B cell (primary cell): ENCODE measurements around the gene ISG15. TPM values are rescaled to one million over a fixed set of nuclear protein-coding genes. Genes with fewer than 3 reads are reported as not detected.

Experiments
- ATAC-seq: fragments of 200-7000 bp; cut with Tn5 transposase; one replicate; pipeline ENCODE4 v1.10.0; 2021; ENCODE audit warnings: low read depth, mild to moderate bottlenecking, moderate number of reproducible peaks, moderate library complexity
- CTCF ChIA-PET: fragments of 350-600 bp; sonication (Branson Sonifier 250); formaldehyde crosslinking; loops from one replicate; lab custom pipeline; 2021; ENCODE audit warnings: antibody characterized with exemption, inconsistent platforms; lab: Charles Lee
- POLR2A ChIA-PET: fragments of 350-600 bp; sonication (Branson Sonifier 250); formaldehyde crosslinking; loops from one replicate; lab custom pipeline; 2021; ENCODE audit warnings: antibody characterized with exemption; lab: Charles Lee
- DNase-seq: peaks from one replicate; pipeline ENCODE4 v3.0.0; 2013
- H2AFZ ChIP-seq: 2 replicates; pipeline ENCODE4 v1.6.1; 2012; ENCODE audit warnings: mild to moderate bottlenecking, low read depth, low read length; ENCODE audit not compliant: insufficient read depth, poor library complexity, severe bottlenecking
- H3K27ac ChIP-seq, 2 donors: 1 replicate in 1 of 2; 2 replicates in 1 of 2; pipeline ENCODE4 v1.5.1; 2012 to 2013; ENCODE audit warnings: low read length in 2 of 2, mild to moderate bottlenecking in 2 of 2, moderate library complexity in 1 of 2
- H3K27me3 ChIP-seq, 4 experiments: fragments of 200-600 bp in 1 of 4; sonication (generic) in 1 of 4; replicated peaks in 1 of 4; 1 replicate in 2 of 4; 2 replicates in 2 of 4; pipeline versions ENCODE4 v1.6.1 to v1.7.0; 2013 to 2016; ENCODE audit warnings: low read length in 3 of 4, mild to moderate bottlenecking in 2 of 4, mixed read lengths in 1 of 4, moderate library complexity in 1 of 4; ENCODE audit not compliant: insufficient read depth in 4 of 4, control insufficient read depth in 3 of 4; ENCODE audit errors: control extremely low read depth in 1 of 4
- H3K36me3 ChIP-seq, 2 experiments: replicated peaks in 1 of 2; 1 replicate in 1 of 2; 2 replicates in 1 of 2; pipeline versions ENCODE4 v1.6.1 to v1.7.1; 2013; ENCODE audit warnings: low read length in 1 of 2; ENCODE audit not compliant: insufficient read depth in 2 of 2, control insufficient read depth in 1 of 2; ENCODE audit errors: control extremely low read depth in 1 of 2, extremely low read depth in 1 of 2
- H3K4me1 ChIP-seq, 2 donors: fragments of 200-600 bp in 1 of 2; sonication (generic) in 1 of 2; 1 replicate in 1 of 2; 2 replicates in 1 of 2; pipeline versions ENCODE4 v1.5.1 to v1.6.1; 2013 to 2017; ENCODE audit warnings: low read length in 2 of 2; ENCODE audit not compliant: control insufficient read depth in 2 of 2, insufficient read depth in 2 of 2
- H3K4me2 ChIP-seq: replicated peaks from 2 replicates; pipeline ENCODE3; 2012; ENCODE audit warnings: mild to moderate bottlenecking, low read depth, low read length; ENCODE audit not compliant: poor library complexity, severe bottlenecking
- H3K4me3 ChIP-seq, 5 experiments: fragments of 200-600 bp in 1 of 5; sonication (generic) in 1 of 5; 1 replicate in 3 of 5; 2 replicates in 2 of 5; pipeline versions ENCODE4 v1.5.1 to v1.7.0; 2011 to 2016; ENCODE audit warnings: low read length in 4 of 5, mild to moderate bottlenecking in 4 of 5, low read depth in 2 of 5, control low read depth in 1 of 5, moderate library complexity in 1 of 5; ENCODE audit not compliant: insufficient read depth in 1 of 5; ENCODE audit errors: control extremely low read depth in 1 of 5, extremely low read depth in 1 of 5
- H3K79me2 ChIP-seq: fragments of 200-600 bp; sonication (generic); one replicate; pipeline ENCODE4 v1.6.0; 2016; ENCODE audit warnings: low read length; ENCODE audit not compliant: control insufficient read depth, insufficient read depth
- H3K9ac ChIP-seq: fragments of 200-600 bp; sonication (generic); 2 replicates; pipeline ENCODE4 v1.6.1; 2017; ENCODE audit warnings: mild to moderate bottlenecking, low read length, moderate library complexity
- H3K9me3 ChIP-seq, 3 donors: one replicate each; pipeline versions ENCODE4 v1.6.1 to v1.7.1; 2013; ENCODE audit warnings: low read length in 2 of 3; ENCODE audit not compliant: control insufficient read depth in 2 of 3, insufficient read depth in 1 of 3; ENCODE audit errors: control extremely low read depth in 1 of 3
- H4K20me1 ChIP-seq: 2 replicates; pipeline ENCODE4 v1.6.0; 2012; ENCODE audit warnings: mild to moderate bottlenecking, low read length; ENCODE audit not compliant: insufficient read depth, control insufficient read depth, poor library complexity, severe bottlenecking
- H3K27ac Mint-ChIP-seq: one replicate; pipeline ENCODE4 v1.8.0; 2021; ENCODE audit warnings: mixed read lengths
- H3K27me3 Mint-ChIP-seq: one replicate; pipeline ENCODE4 v1.8.0; 2021; ENCODE audit warnings: mixed read lengths
- H3K4me1 Mint-ChIP-seq: one replicate; pipeline ENCODE4 v1.8.0; 2021; ENCODE audit warnings: mixed read lengths
- H3K4me3 Mint-ChIP-seq: one replicate; pipeline ENCODE4 v1.8.0; 2021; ENCODE audit warnings: mixed read lengths
- H3K9me3 Mint-ChIP-seq: one replicate; pipeline ENCODE4 v1.8.0; 2022; ENCODE audit warnings: mixed read lengths; ENCODE audit not compliant: insufficient read depth
- CTCF ChIP-seq: fragments of 200-600 bp; IDR thresholded peaks from one replicate; pipeline ENCODE4 v1.8.0; 2022; ENCODE audit warnings: antibody characterized with exemption, mild to moderate bottlenecking
- EZH2 ChIP-seq: IDR thresholded peaks from 2 replicates; pipeline ENCODE4 v1.6.1; 2012; ENCODE audit warnings: borderline replicate concordance, low read depth, mild to moderate bottlenecking, moderate library complexity, low read length; ENCODE audit not compliant: insufficient read depth, poor library complexity, severe bottlenecking
- WGBS: methylation state at CpG from one replicate; pipeline ENCODE4 v1.1.5; 2013; ENCODE audit warnings: missing lambda C conversion rate; ENCODE audit not compliant: insufficient coverage; 5-methylcytosine and 5-hydroxymethylcytosine counted together
- intact Hi-C: fragments of 100-400 bp; cut with micrococcal nuclease; formaldehyde crosslinking; loops from one replicate; pipeline ENCODE4 v1.10.0; 2022
- polyA plus RNA-seq: library from polyadenylated mRNA; depleted of rRNA; stranded (reverse); fragments of >200 nt; gene quantifications from 2 replicates; pipeline ENCODE4 v1.2.3, GENCODE V29; 2012
- total RNA-seq, 2 donors: library from RNA; stranded (reverse); fragments of 120-200 nt in 1 of 2; gene quantifications; 1 replicate in 1 of 2; 2 replicates in 1 of 2; pipeline versions ENCODE4 v1.2.3 to v1.2.4, GENCODE V29; 2013 to 2022

Gene ISG15
- total and polyA plus RNA-seq, 2 donors (not counting 1 experiment from before 2014, with no cell fraction given), result 28.3 to 91.4 TPM

GRCh38 chr1:1039145-1039910 is 26.0 kb downstream of the ISG15 start:
- Mint-ChIP-seq H3K27me3 (peaks cover 21% of the 10 kb centered on the region), H3K9me3 (no peaks in the 10 kb centered on the region), H3K4me3 (peak overlapping the region; percentile 82), H3K27ac (peak overlapping the region; percentile 37), H3K4me1 (peaks cover 35% of the 10 kb centered on the region)
- 7% methylated on average over 13 of the region's 17 CpGs for WGBS
- CTCF ChIA-PET, result interaction anchor here (1.3 to 4.2 kb wide), 3 partner anchors 13 to 25 kb away, joined by 3 to 29 read pairs (median 5); no protein-coding TSS in a partner anchor
- no peaks in the 10 kb centered on the region for H3K79me2 ChIP-seq
- H3K9ac ChIP-seq, result peak overlapping the region; percentile 58
- DNase-seq (peak; percentile 38), ATAC-seq (no peak)
- peaks cover 0 to 10% (median 0%) of the 10 kb centered on the region in 3 donors for H3K9me3 ChIP-seq
- H3K4me2 ChIP-seq, result peak overlapping the region; percentile 91
- no peaks in the 10 kb centered on the region for H3K36me3 ChIP-seq
- TF ChIP-seq EZH2, result no peak
- no peak for TF ChIP-seq CTCF
- H3K4me1 ChIP-seq, result peaks cover 27 to 28% of the 10 kb centered on the region in 2 donors
- H3K27ac ChIP-seq, result no peak overlapping the region
- peaks cover 0 to 38% (median 10%) of the 10 kb centered on the region in 4 experiments for H3K27me3 ChIP-seq
- intact Hi-C loops, result loop anchor here (10.0 kb wide), 2 partner anchors 165 to 195 kb away; partner anchors contain the start of genes B3GALT6, SDF4 and TNFRSF18
- H2AFZ ChIP-seq, result no peak overlapping the region
- no peak overlapping the region for H3K4me3 ChIP-seq
- POLR2A ChIA-PET, result interaction anchor here (0.6 to 1.8 kb wide), 8 partner anchors 20 to 677 kb away, joined by 3 to 5 read pairs (median 4); partner anchors contain the start of genes AGRN and C1orf159
- peaks cover 11% of the 10 kb centered on the region for H4K20me1 ChIP-seq
